ENCODE measurements around the gene KCNF1.

- TF ChIP-seq FOXP2 (optimal IDR thresholded peaks at IDR 0.05; ENCODE audit: borderline replicate concordance, extremely low read depth, extremely low read length, insufficient read depth) = no peak
- no peak for TF ChIP-seq TAF1 (IDR thresholded peaks at IDR 0.05; ENCODE audit: borderline replicate concordance, insufficient read depth, low read length)
Observed at GRCh38 chr2:10949835-10950234, 38.1 kb downstream of the KCNF1 start.
